ENCODE data around the gene PHYHD1.

Gene PHYHD1

GRCh38 chr9:128920381-128921058, at the start of gene PHYHD1:
Gene PHYHD1 (plus strand): TSS chr9:128920982. CDS start chr9:128922324, 1,342 bp downstream.
- DNase-seq (ENCODE audit: low spot score), result peak; percentile 97

GRCh38 chr9:128877852-128878251, 42.9 kb upstream of the PHYHD1 start:
- DNase-seq (ENCODE audit: low spot score), result peak; percentile 36

GRCh38 chr9:128881884-128882676, 38.7 kb upstream of the PHYHD1 start, which contains the start of the genes KYAT1 and LRRC8A:
Gene KYAT1 (minus strand): TSS chr9:128881950. CDS start chr9:128845405, 36,545 bp downstream.
Gene LRRC8A (plus strand): TSS chr9:128882133. CDS start chr9:128907165, 25,032 bp downstream.
- DNase-seq (ENCODE audit: low spot score), result peak; percentile 98

- DNase-seq (ENCODE audit: low spot score), result peak; percentile 46
Observed at GRCh38 chr9:128882677-128883603, 37.8 kb upstream of the PHYHD1 start.

- no peak for DNase-seq (ENCODE audit: low spot score)
Observed at GRCh38 chr9:128884164-128884563, 36.6 kb upstream of the PHYHD1 start.

- no peak for DNase-seq (ENCODE audit: low spot score)
Observed at GRCh38 chr9:128885376-128885775, 35.4 kb upstream of the PHYHD1 start.

- no peak for DNase-seq (ENCODE audit: low spot score)
Observed at GRCh38 chr9:128885798-128886197, 35.0 kb upstream of the PHYHD1 start.

GRCh38 chr9:128886211-128886891, 34.4 kb upstream of the PHYHD1 start:
- DNase-seq (ENCODE audit: low spot score), result no peak

GRCh38 chr9:128887049-128887448, 33.7 kb upstream of the PHYHD1 start:
- DNase-seq (ENCODE audit: low spot score), result no peak

- no peak for DNase-seq (ENCODE audit: low spot score)
Observed at GRCh38 chr9:128887914-128888350, 32.9 kb upstream of the PHYHD1 start.

- no peak for DNase-seq (ENCODE audit: low spot score)
Observed at GRCh38 chr9:128891321-128892220, 29.2 kb upstream of the PHYHD1 start.

GRCh38 chr9:128892221-128892921, 28.4 kb upstream of the PHYHD1 start:
- no peak for DNase-seq (ENCODE audit: low spot score)

GRCh38 chr9:128893354-128893753, 27.4 kb upstream of the PHYHD1 start:
- DNase-seq (ENCODE audit: low spot score), result no peak

GRCh38 chr9:128894764-128895163, 26.0 kb upstream of the PHYHD1 start:
- DNase-seq (ENCODE audit: low spot score), result no peak

- no peak for DNase-seq (ENCODE audit: low spot score)
Observed at GRCh38 chr9:128895556-128895955, 25.2 kb upstream of the PHYHD1 start.

- DNase-seq (ENCODE audit: low spot score), result no peak
Observed at GRCh38 chr9:128898382-128898781, 22.4 kb upstream of the PHYHD1 start.

- DNase-seq (ENCODE audit: low spot score), result no peak
Observed at GRCh38 chr9:128898845-128899565, 21.8 kb upstream of the PHYHD1 start.

GRCh38 chr9:128899566-128900322, 21.0 kb upstream of the PHYHD1 start:
- DNase-seq (ENCODE audit: low spot score), result no peak

All from NAMALWA (cell line).